Duodenal mucosa (tissue), 2 donors: ENCODE data around the gene RBBP7.

Experiments used
- H3K27ac ChIP-seq: one replicate; pipeline ENCODE4 v1.7.0; 2013; ENCODE audit warnings: low read depth, low read length
- H3K27me3 ChIP-seq, 2 donors: one replicate each; pipeline ENCODE4 v1.7.0; 2013; ENCODE audit warnings: low read length in 2 of 2, control low read depth in 1 of 2; ENCODE audit not compliant: insufficient read depth in 2 of 2, control insufficient read depth in 1 of 2
- H3K36me3 ChIP-seq, 2 donors: one replicate each; pipeline ENCODE4 v1.7.0; 2013; ENCODE audit warnings: low read length in 2 of 2, control low read depth in 1 of 2; ENCODE audit not compliant: insufficient read depth in 2 of 2, control insufficient read depth in 1 of 2
- H3K4me1 ChIP-seq, 2 donors: one replicate each; pipeline ENCODE4 v1.7.0; 2013; ENCODE audit warnings: low read length in 2 of 2, control low read depth in 1 of 2; ENCODE audit not compliant: insufficient read depth in 2 of 2, control insufficient read depth in 1 of 2
- H3K4me3 ChIP-seq, 2 donors: one replicate each; pipeline ENCODE4 v1.7.0; 2013; ENCODE audit warnings: low read length in 2 of 2, low read depth in 1 of 2
- H3K9ac ChIP-seq, 2 donors: one replicate each; pipeline ENCODE4 v1.7.0; 2013; ENCODE audit warnings: low read length in 2 of 2, low read depth in 1 of 2
- H3K9me3 ChIP-seq, 2 donors: one replicate each; pipeline ENCODE4 v1.7.0; 2013; ENCODE audit warnings: low read length in 2 of 2, control low read depth in 1 of 2; ENCODE audit not compliant: control insufficient read depth in 1 of 2

The RBBP7 gene

DNA sequence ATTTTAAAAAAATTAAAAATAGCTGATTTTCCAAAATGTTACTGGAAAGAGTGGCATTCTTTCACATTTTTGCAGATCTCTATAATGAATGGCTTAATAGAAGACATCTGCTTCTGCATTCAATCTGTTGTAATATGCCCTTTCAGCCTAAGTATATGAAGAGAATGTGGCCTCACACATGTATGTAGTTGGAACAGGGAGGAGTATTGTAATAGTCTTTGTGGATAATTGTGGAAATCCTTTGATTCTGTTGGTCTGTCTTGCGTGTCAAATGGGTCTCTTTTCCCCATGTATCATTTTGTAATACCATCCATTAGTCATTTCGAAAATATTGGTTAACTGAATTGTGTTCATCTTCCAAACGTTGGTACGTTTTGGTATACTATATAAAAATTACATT, 72.3 kb downstream of the RBBP7 start:
- Histone ChIP-seq H3K9me3 (no peaks in the 10 kb centered on the region), H3K4me3 (no peak overlapping the region), H3K27me3 (no peaks in the 10 kb centered on the region), H3K27ac (no peak overlapping the region), H3K9ac (no peak overlapping the region), H3K4me1 (peaks cover 0 to 3% of the 10 kb centered on the region in 2 donors), H3K36me3 (peaks cover 0 to 3% of the 10 kb centered on the region in 2 donors)

DNA sequence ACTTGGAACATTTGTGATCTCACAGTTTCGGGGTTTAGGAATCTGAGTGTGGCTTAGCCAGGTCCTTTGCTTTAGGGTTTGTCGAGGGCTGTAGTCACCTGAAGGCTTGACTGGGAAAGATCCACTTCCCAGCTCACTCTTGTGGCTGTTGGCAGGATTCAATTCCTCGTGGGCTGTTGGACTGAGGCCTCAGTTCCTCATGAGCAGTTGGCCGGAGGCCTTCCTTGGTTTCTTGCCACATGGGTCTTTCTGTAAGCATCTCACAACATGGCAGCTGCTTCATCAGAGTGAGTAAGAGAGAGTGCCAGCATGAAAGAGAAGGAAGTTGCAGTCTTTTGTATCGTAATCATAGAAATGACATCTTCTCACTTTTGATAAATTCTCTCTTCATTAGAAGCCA, 72.8 kb downstream of the RBBP7 start:
- peaks cover 0 to 3% of the 10 kb centered on the region in 2 donors for H3K36me3 ChIP-seq
- H3K27me3 ChIP-seq: no peaks in the 10 kb centered on the region
- H3K9me3 ChIP-seq: no peaks in the 10 kb centered on the region
- H3K4me1 ChIP-seq: peaks cover 0 to 3% of the 10 kb centered on the region in 2 donors
- no peak overlapping the region for H3K4me3 ChIP-seq
- no peak overlapping the region for H3K27ac ChIP-seq
- no peak overlapping the region for H3K9ac ChIP-seq

DNA sequence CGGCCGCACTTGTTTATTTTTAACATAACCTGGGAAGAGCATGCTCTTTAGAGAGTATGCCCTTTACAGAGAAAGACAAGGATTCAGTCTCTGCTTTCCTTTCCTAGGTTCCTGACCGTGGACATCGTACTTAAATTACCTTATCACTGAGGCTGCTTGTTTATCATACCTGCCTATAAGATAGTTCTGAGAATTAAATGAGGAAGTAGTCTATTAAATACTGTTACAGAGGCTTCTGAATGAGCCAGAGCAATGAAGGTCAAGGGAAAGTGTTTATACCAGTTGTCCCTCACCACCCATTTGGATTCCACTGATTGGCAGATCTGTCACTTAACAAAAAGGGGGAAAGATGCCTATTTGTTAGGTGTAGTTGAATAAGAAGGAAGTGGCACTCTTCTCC, 73.9 kb downstream of the RBBP7 start:
- peaks cover 0 to 3% of the 10 kb centered on the region in 2 donors for H3K36me3 ChIP-seq
- H3K4me1 ChIP-seq: peaks cover 0 to 3% of the 10 kb centered on the region in 2 donors
- no peak overlapping the region for H3K27ac ChIP-seq
- no peak overlapping the region for H3K4me3 ChIP-seq
- no peaks in the 10 kb centered on the region for H3K9me3 ChIP-seq
- H3K27me3 ChIP-seq: no peaks in the 10 kb centered on the region
- H3K9ac ChIP-seq: no peak overlapping the region
